HEK293 (cell line): Measurements from ENCODE around the gene C19orf47.

ENCODE experiments used
- CTCF ChIA-PET: fragments of 350-600 bp; formaldehyde crosslinking; extraction: SDS; loops from one replicate; lab custom pipeline; 2021; ENCODE audit warnings: antibody characterized with exemption; lab: Yijun Ruan, JAX
- POLR2A ChIA-PET: fragments of 300-600 bp; formaldehyde crosslinking; extraction: SDS; loops from one replicate; lab custom pipeline; 2020; ENCODE audit warnings: antibody characterized with exemption, inconsistent platforms; lab: Yijun Ruan, JAX
- H3K27ac ChIP-seq: fragments of 200-500 bp; sonication (Bioruptor generic); 2 replicates; pipeline ENCODE4 v1.5.1; 2014; ENCODE audit warnings: low read depth, low read length, control low read depth, inconsistent platforms; ENCODE audit errors: extremely low read depth
- H3K36me3 ChIP-seq, 2 experiments: fragments of 200-500 bp in 1 of 2; sonication (Bioruptor generic) in 1 of 2; 1 replicate in 1 of 2; 2 replicates in 1 of 2; pipeline ENCODE4 v1.5.1; 2014 to 2017; ENCODE audit warnings: inconsistent platforms in 2 of 2, low read length in 2 of 2; ENCODE audit not compliant: control insufficient read depth in 2 of 2, insufficient read depth in 1 of 2
- H3K4me1 ChIP-seq: fragments of 200-500 bp; sonication (Bioruptor generic); 2 replicates; pipeline ENCODE4 v1.5.1; 2014; ENCODE audit warnings: mild to moderate bottlenecking, low read length, inconsistent platforms; ENCODE audit not compliant: control insufficient read depth, insufficient read depth
- H3K4me3 ChIP-seq: 2 replicates; pipeline ENCODE4 v1.5.1; 2011; ENCODE audit warnings: low read depth, mild to moderate bottlenecking, control low read depth, low read length, moderate library complexity
- H3K9me3 ChIP-seq: fragments of 200-500 bp; sonication (Bioruptor generic); 2 replicates; pipeline ENCODE4 v1.5.1; 2014; ENCODE audit warnings: low read depth, low read length, inconsistent platforms; ENCODE audit not compliant: control insufficient read depth, insufficient read depth
- GFI1B ChIP-seq: fragments of 450-650 bp; formaldehyde crosslinking; IDR thresholded peaks from 2 replicates; pipeline ENCODE4 v1.5.1; 2016; ENCODE audit warnings: missing biosample characterization, missing genetic modification characterization
- KLF8 ChIP-seq: fragments of 450-650 bp; formaldehyde crosslinking; IDR thresholded peaks from 2 replicates; pipeline ENCODE4 v1.5.1; 2016; ENCODE audit warnings: missing biosample characterization, missing genetic modification characterization
- KLF9 ChIP-seq: fragments of 450-650 bp; formaldehyde crosslinking; IDR thresholded peaks from 2 replicates; pipeline ENCODE4 v1.5.1; 2016; ENCODE audit warnings: missing biosample characterization, missing genetic modification characterization, low read depth
- SALL2 ChIP-seq: fragments of 450-650 bp; formaldehyde crosslinking; IDR thresholded peaks from 2 replicates; pipeline ENCODE4 v1.5.0; 2017; ENCODE audit warnings: missing biosample characterization, mild to moderate bottlenecking, missing genetic modification characterization, borderline replicate concordance
- ZBTB1 ChIP-seq: fragments of 450-650 bp; formaldehyde crosslinking; IDR thresholded peaks from 2 replicates; pipeline ENCODE4 v1.5.1; 2016; ENCODE audit warnings: missing biosample characterization, missing genetic modification characterization
- ZBTB44 ChIP-seq: fragments of 450-650 bp; IDR thresholded peaks from 2 replicates; pipeline ENCODE4 v1.5.1; 2018; ENCODE audit warnings: missing biosample characterization, mild to moderate bottlenecking, missing genetic modification characterization
- ZNF214 ChIP-seq: fragments of 450-650 bp; formaldehyde crosslinking; IDR thresholded peaks from 2 replicates; pipeline ENCODE4 v1.5.1; 2017; ENCODE audit warnings: missing biosample characterization, mild to moderate bottlenecking, missing genetic modification characterization, borderline replicate concordance
- ZNF280C ChIP-seq: fragments of 450-650 bp; formaldehyde crosslinking; IDR thresholded peaks from 2 replicates; pipeline ENCODE4 v1.5.1; 2016; ENCODE audit warnings: missing biosample characterization, missing genetic modification characterization
- ZNF473 ChIP-seq: fragments of 450-650 bp; formaldehyde crosslinking; IDR thresholded peaks from 2 replicates; pipeline ENCODE4 v1.5.1; 2017; ENCODE audit warnings: missing biosample characterization, missing genetic modification characterization
- ZNF544 ChIP-seq: fragments of 450-650 bp; formaldehyde crosslinking; IDR thresholded peaks from 2 replicates; pipeline ENCODE4 v1.5.0; 2017; ENCODE audit warnings: missing biosample characterization, missing genetic modification characterization
- ZNF610 ChIP-seq: fragments of 450-650 bp; formaldehyde crosslinking; IDR thresholded peaks from 2 replicates; pipeline ENCODE4 v1.5.1; 2016; ENCODE audit warnings: missing biosample characterization, missing genetic modification characterization, borderline replicate concordance
- ZNF629 ChIP-seq: fragments of 450-650 bp; formaldehyde crosslinking; IDR thresholded peaks from 2 replicates; pipeline ENCODE4 v1.5.1; 2017; ENCODE audit warnings: missing biosample characterization, missing genetic modification characterization
- ZNF654 ChIP-seq: fragments of 450-650 bp; formaldehyde crosslinking; IDR thresholded peaks from 2 replicates; pipeline ENCODE4 v1.5.1; 2016; ENCODE audit warnings: low read depth, missing biosample characterization, missing genetic modification characterization
- ZNF664 ChIP-seq: fragments of 450-650 bp; formaldehyde crosslinking; IDR thresholded peaks from 2 replicates; pipeline ENCODE4 v1.5.1; 2016; ENCODE audit warnings: missing biosample characterization, missing genetic modification characterization
- ZNF768 ChIP-seq: fragments of 450-650 bp; formaldehyde crosslinking; IDR thresholded peaks from 2 replicates; pipeline ENCODE4 v1.5.1; 2018; ENCODE audit warnings: missing biosample characterization, mild to moderate bottlenecking, missing genetic modification characterization
- TF ChIP-seq, protein P1 (sequence below): fragments of 450-650 bp; formaldehyde crosslinking; IDR thresholded peaks from 2 replicates; pipeline ENCODE4 v1.5.1; 2016; ENCODE audit warnings: missing biosample characterization, missing genetic modification characterization
- TF ChIP-seq, protein P2 (sequence below): IDR thresholded peaks from 2 replicates; pipeline ENCODE4 v1.6.1; 2011; ENCODE audit warnings: mild to moderate bottlenecking, low read depth, low read length, borderline replicate concordance
- TF ChIP-seq, protein P3 (sequence below): fragments of 450-650 bp; formaldehyde crosslinking; optimal IDR thresholded peaks from 2 replicates; pipeline ENCODE3; 2016; ENCODE audit warnings: missing biosample characterization, mild to moderate bottlenecking, missing genetic modification characterization

The C19orf47 gene

DNA sequence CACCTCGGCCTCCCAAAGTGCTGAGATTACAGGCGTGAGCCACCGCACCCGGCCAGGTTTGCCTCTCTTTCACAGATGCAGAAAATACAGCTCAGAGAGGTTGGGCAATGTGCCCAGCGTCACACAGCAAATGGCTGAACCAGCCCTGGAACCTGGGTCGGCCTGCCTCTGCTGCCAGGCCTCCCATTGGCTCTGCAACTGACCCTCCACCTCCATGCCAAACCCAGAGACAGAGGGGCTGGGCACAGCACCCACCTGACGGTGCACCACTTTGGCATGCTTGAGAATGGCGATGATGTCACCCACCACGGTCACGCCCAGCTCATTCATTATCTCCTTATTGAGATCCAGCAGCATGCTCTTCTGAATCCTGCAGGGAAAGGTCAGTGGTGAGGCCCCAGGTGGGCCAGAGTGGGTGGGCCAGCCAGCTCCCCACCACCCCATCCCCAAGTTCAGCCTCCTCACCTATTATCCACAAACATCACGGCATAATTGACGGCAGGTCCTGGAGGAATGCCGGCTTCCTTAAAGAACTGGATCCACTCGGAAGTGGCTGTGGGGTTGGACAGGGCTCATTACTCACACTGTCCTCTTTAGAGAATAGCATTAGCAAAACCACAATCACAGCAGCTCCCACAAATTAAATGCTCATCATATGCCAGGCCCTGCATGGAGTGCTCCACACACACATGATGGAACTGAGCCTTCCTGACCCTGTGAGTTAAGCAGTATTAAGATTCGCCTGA is 12.2 kb downstream of the C19orf47 start (continued):
- peak; percentile 77 for TF ChIP-seq KLF9 (tag by site-specific recombination)
- no peak for TF ChIP-seq ZNF214
- TF ChIP-seq ZNF473 (tag by site-specific recombination), result no peak
- no peak for TF ChIP-seq ZBTB1 (tag by site-specific recombination)
- TF ChIP-seq ZNF629 (tag by site-specific recombination), result 0 out of 2 replicates have a peak, but pooled peaks have one; percentile 25
- TF ChIP-seq, all 188 proteins: peak for 10

DNA sequence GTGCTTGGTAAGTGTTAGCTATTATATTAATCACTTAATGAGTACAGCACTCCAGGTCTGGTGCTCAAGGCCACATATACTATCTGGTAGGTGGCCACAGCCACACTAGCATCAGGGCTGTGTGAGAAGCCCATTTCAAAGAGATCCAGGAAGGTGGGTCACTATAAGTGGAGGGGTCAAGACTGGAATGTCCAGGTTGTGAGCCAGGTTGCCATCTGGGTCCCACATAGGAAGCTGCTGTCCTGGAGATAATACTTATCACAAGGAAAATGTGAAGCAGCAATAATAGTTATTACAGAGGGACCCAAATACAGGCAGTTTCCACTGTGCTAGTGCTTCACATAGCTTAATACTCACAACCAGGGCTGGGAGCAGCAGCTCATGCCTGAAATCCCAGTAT is 13.1 kb downstream of the C19orf47 start:
- H3K4me1 ChIP-seq, result no peaks in the 10 kb centered on the region
- TF ChIP-seq ZNF544 (no peak), ZNF610 (tag by site-specific recombination) (no peak), GFI1B (tag by site-specific recombination) (no peak), ZNF654 (tag by site-specific recombination) (no peak), ZNF768 (no peak), SALL2 (no peak), KLF8 (tag by site-specific recombination) (no peak), ZNF280C (tag by site-specific recombination) (no peak), ZBTB44 (tag by site-specific recombination) (no peak), ZNF664 (no peak)
- TF ChIP-seq, protein P1, sequence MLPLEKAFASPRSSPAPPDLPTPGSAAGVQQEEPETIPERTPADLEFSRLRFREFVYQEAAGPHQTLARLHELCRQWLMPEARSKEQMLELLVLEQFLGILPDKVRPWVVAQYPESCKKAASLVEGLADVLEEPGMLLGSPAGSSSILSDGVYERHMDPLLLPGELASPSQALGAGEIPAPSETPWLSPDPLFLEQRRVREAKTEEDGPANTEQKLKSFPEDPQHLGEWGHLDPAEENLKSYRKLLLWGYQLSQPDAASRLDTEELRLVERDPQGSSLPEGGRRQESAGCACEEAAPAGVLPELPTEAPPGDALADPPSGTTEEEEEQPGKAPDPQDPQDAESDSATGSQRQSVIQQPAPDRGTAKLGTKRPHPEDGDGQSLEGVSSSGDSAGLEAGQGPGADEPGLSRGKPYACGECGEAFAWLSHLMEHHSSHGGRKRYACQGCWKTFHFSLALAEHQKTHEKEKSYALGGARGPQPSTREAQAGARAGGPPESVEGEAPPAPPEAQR (tag by site-specific recombination), result no peak
- TF ChIP-seq, protein P2, sequence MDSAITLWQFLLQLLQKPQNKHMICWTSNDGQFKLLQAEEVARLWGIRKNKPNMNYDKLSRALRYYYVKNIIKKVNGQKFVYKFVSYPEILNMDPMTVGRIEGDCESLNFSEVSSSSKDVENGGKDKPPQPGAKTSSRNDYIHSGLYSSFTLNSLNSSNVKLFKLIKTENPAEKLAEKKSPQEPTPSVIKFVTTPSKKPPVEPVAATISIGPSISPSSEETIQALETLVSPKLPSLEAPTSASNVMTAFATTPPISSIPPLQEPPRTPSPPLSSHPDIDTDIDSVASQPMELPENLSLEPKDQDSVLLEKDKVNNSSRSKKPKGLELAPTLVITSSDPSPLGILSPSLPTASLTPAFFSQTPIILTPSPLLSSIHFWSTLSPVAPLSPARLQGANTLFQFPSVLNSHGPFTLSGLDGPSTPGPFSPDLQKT, result no peak
- TF ChIP-seq, protein P3, sequence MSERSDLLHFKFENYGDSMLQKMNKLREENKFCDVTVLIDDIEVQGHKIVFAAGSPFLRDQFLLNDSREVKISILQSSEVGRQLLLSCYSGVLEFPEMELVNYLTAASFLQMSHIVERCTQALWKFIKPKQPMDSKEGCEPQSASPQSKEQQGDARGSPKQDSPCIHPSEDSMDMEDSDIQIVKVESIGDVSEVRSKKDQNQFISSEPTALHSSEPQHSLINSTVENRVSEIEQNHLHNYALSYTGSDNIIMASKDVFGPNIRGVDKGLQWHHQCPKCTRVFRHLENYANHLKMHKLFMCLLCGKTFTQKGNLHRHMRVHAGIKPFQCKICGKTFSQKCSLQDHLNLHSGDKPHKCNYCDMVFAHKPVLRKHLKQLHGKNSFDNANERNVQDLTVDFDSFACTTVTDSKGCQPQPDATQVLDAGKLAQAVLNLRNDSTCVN (tag by site-specific recombination), result no peak
- H3K9me3 ChIP-seq, result no peaks in the 10 kb centered on the region
- H3K36me3 ChIP-seq, result peaks cover 79 to 88% of the 10 kb centered on the region in 2 experiments
- no peak overlapping the region for H3K27ac ChIP-seq
- POLR2A ChIA-PET, result interaction anchor here (0.6 to 5.3 kb wide), 6 partner anchors 13 to 426 kb away, joined by 3 to 36 read pairs (median 4); partner anchors contain the start of genes C19orf47 and PLD3
- no peak overlapping the region for H3K4me3 ChIP-seq
- CTCF ChIA-PET, result interaction anchor here (0.6 to 3.7 kb wide), 9 partner anchors 8 to 938 kb away, joined by 3 to 16 read pairs (median 3); no protein-coding TSS in a partner anchor
